ENCODE results near the gene FAM181B.

Gene FAM181B

GRCh38 chr11:82763167-82763566 lies 29.5 kb upstream of the FAM181B start:
- TF ChIP-seq CTCF (IDR thresholded peaks at IDR 0.05; ENCODE audit: poor library complexity, severe bottlenecking) = no peak
- ATAC-seq (ENCODE audit: low read depth) (no peak), DNase-seq (ENCODE audit: low spot score) (no peak)
- no peaks in the 10 kb centered on the region for H3K36me3 ChIP-seq (ENCODE audit: low read depth)
- no peak overlapping the region for H3K4me3 ChIP-seq (ENCODE audit: severe bottlenecking)
- H3K27ac ChIP-seq (ENCODE audit: poor library complexity, severe bottlenecking) = no peak overlapping the region
- H3K9me3 ChIP-seq (ENCODE audit: severe bottlenecking) = no peaks in the 10 kb centered on the region
- no peaks in the 10 kb centered on the region for H3K4me1 ChIP-seq (ENCODE audit: insufficient read depth, poor library complexity, severe bottlenecking)
- H3K27me3 ChIP-seq (ENCODE audit: insufficient read depth, poor library complexity, severe bottlenecking) = no peaks in the 10 kb centered on the region

- no peak for TF ChIP-seq CTCF (IDR thresholded peaks at IDR 0.05; ENCODE audit: poor library complexity, severe bottlenecking)
- no peaks in the 10 kb centered on the region for H3K4me1 ChIP-seq (ENCODE audit: insufficient read depth, poor library complexity, severe bottlenecking)
- H3K4me3 ChIP-seq (ENCODE audit: severe bottlenecking) = no peak overlapping the region
- H3K9me3 ChIP-seq (ENCODE audit: severe bottlenecking) = no peaks in the 10 kb centered on the region
- H3K27ac ChIP-seq (ENCODE audit: poor library complexity, severe bottlenecking) = no peak overlapping the region
- ATAC-seq (ENCODE audit: low read depth) = no peak
- H3K36me3 ChIP-seq (ENCODE audit: low read depth) = no peaks in the 10 kb centered on the region
- no peak for DNase-seq (ENCODE audit: low spot score)
- H3K27me3 ChIP-seq (ENCODE audit: insufficient read depth, poor library complexity, severe bottlenecking) = no peaks in the 10 kb centered on the region
Measured at GRCh38 chr11:82759649-82760048, 26.0 kb upstream of the FAM181B start.

GRCh38 chr11:82757660-82758357 lies 24.1 kb upstream of the FAM181B start:
- Histone ChIP-seq H3K27me3 (ENCODE audit: insufficient read depth, poor library complexity, severe bottlenecking) (no peaks in the 10 kb centered on the region), H3K4me3 (ENCODE audit: severe bottlenecking) (no peak overlapping the region)
- no peak for ATAC-seq (ENCODE audit: low read depth)

GRCh38 chr11:82756765-82757639 lies 23.3 kb upstream of the FAM181B start:
- DNase-seq (ENCODE audit: low spot score) (no peak), ATAC-seq (ENCODE audit: low read depth) (no peak)
- Histone ChIP-seq H3K36me3 (ENCODE audit: low read depth) (no peaks in the 10 kb centered on the region), H3K27ac (ENCODE audit: poor library complexity, severe bottlenecking) (no peak overlapping the region), H3K4me3 (ENCODE audit: severe bottlenecking) (no peak overlapping the region), H3K27me3 (ENCODE audit: insufficient read depth, poor library complexity, severe bottlenecking) (no peaks in the 10 kb centered on the region), H3K9me3 (ENCODE audit: severe bottlenecking) (no peaks in the 10 kb centered on the region), H3K4me1 (ENCODE audit: insufficient read depth, poor library complexity, severe bottlenecking) (no peaks in the 10 kb centered on the region)
- TF ChIP-seq CTCF (IDR thresholded peaks at IDR 0.05; ENCODE audit: poor library complexity, severe bottlenecking) = no peak

More at GRCh38 chr11:82757660-82758357, 24.1 kb upstream of the FAM181B start:
- no peaks in the 10 kb centered on the region for H3K9me3 ChIP-seq (ENCODE audit: severe bottlenecking)
- H3K36me3 ChIP-seq (ENCODE audit: low read depth) = no peaks in the 10 kb centered on the region
- no peak for DNase-seq (ENCODE audit: low spot score)
- H3K4me1 ChIP-seq (ENCODE audit: insufficient read depth, poor library complexity, severe bottlenecking) = no peaks in the 10 kb centered on the region
- no peak overlapping the region for H3K27ac ChIP-seq (ENCODE audit: poor library complexity, severe bottlenecking)
- no peak for TF ChIP-seq CTCF (IDR thresholded peaks at IDR 0.05; ENCODE audit: poor library complexity, severe bottlenecking)

Measured in RWPE2 (cell line).